Activated T-helper 1 cell treated with anti-CD3 and anti-CD28 coated beads, Interleukin-2, amount 50 U/mL, for 16 hours (primary cell): ENCODE data around the gene CLCN4.

ENCODE experiments used
- DNase-seq, 2 donors: peaks; one replicate each; pipeline ENCODE4 v3.0.0-alpha.2; 2020; ENCODE audit warnings: low read depth in 1 of 2, low spot score in 1 of 2

Gene CLCN4

DNA sequence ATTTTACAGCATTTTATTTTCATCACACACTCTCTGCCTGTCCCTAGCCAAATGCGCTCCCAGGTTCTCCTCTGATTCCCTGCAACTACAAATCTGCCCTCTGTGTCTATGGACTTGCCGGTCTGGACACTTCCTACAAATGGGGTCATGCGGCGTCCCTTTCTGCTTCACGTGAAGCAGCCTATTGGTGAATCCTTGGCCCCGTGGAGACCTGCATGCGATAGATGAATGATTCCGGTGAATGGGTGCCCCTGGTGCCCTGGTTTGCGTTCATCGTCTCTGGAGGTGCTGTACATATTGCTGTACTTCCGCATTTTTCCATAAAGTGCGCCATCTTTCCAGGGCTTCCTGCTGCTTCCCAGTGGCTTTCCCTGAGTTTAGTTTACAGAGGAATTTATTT lies 27.5 kb upstream of the CLCN4 start:
- DNase-seq, result no peak

GRCh38 chrX:10130354-10130753 lies 26.4 kb upstream of the CLCN4 start:
- no peak for DNase-seq

GRCh38 chrX:10133980-10134676 lies 22.6 kb upstream of the CLCN4 start:
- DNase-seq, result no peak

DNA sequence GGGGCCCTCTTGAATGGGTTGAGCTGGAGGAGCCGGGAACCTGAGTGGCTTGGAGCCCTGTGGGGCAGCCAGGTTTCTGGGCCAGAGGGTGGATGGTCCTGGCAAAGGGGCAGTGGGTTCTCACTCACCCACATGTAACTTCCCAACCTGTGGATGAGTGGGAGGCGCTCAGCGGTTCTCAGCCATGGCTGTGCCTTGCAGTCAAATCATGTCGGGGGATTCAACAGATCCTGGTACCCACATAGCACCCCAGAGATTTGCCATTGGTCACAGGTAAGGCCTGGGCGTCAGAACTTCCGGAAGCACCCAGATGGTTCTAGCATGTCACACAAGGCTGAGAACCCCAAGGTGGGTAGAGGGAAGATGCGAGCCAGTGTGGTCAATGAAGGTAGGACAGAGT lies 21.9 kb upstream of the CLCN4 start:
- DNase-seq, result no peak

GRCh38 chrX:10135561-10136399 lies 21.0 kb upstream of the CLCN4 start:
- DNase-seq, result no peak

- no peak for DNase-seq
Observed at GRCh38 chrX:10138726-10139125, 18.0 kb upstream of the CLCN4 start.

DNA sequence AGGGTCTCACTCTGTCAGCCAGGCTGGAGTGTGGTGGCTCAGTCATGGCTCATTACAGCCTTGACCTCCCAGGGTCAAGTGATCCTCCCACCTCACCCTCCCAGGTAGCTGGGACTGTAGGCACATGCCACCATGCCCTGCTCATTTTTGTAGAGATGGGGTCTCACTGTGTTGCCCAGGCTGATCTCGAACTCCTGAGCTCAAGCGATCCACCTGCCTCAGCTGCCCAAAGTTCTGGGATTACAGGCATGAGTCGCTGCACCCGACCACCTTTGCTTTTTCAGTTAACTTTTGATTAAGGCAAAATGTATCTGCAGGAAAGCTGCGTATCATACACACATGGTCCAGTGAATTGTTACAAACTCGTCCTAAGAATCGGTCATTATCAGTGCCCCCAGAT lies 16.5 kb upstream of the CLCN4 start:
- DNase-seq, result no peak

DNA sequence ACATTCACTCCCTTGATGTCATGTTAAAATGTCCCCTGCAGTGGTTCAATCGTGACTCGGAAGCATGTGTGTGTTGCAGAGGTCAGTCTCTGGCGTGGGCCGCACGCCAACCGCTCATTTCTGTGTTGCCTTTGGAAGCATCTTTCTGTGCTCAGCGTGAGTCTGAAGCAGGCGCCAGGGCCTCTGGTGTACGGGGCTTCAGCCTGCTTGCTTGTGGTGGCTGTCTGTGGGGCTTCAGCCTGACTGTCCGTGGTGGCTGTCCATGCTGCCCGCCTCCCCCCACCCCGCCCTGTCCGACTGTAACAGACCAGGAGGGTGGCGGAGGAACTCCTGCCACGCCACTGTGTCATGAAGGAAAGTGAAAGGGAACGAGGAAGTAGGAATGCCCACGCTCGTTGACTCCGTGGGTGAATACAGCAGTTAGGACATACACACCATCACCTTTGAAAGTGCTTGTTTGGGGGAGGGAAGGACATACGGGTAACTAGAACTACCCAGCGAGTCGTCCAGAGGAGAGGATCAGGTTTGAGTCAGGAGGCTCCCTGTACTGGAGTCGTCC lies 14.7 kb upstream of the CLCN4 start:
- DNase-seq, result no peak

GRCh38 chrX:10143071-10143983 lies 13.4 kb upstream of the CLCN4 start:
- no peak for DNase-seq

DNA sequence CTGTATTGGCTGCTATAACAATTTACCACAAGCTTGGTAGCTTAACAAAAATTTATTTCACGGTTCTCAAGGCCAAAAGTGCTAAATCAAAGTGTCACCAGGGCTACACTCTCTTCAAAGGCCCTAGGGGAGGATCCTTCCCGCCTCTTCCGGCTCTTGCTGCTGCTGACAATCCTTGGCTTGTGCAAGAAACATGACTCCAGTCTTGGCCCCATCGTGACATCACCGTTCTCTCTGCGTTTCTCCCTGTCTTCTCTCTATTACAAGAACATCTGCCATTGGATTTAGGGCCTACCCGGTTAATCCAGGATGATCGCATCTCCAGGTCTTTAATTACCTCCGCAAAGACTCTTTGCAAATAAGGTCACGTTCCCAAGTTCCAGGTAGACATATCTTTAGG lies 10.4 kb upstream of the CLCN4 start:
- DNase-seq, result no peak

- no peak for DNase-seq
Observed at GRCh38 chrX:10152086-10152485, 4.7 kb upstream of the CLCN4 start.

DNA sequence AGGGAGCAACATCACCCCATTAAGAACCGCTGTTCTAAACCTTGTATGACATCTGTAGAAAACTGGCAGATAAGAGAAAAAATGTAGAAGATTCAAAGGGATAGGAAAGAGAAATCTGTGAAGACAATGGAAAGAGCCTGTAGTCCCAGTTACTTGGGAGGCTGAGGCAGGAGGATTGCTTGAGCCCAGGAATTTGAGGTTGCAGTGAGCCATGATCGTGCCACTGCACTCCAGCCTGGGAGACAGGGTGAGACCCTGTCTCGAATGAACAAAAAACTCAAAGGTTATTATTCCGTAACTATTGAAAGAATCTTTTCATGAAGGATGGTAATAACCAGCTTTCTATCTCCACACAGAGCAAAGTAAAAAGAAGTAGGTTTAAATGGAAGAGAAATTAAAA lies 1.6 kb upstream of the CLCN4 start:
- no peak for DNase-seq

GRCh38 chrX:10157032-10157341 lies 212 bp downstream of the CLCN4 start:
- no peak for DNase-seq

- no peak for DNase-seq
Observed at GRCh38 chrX:10157543-10157942, 768 bp downstream of the CLCN4 start.

DNA sequence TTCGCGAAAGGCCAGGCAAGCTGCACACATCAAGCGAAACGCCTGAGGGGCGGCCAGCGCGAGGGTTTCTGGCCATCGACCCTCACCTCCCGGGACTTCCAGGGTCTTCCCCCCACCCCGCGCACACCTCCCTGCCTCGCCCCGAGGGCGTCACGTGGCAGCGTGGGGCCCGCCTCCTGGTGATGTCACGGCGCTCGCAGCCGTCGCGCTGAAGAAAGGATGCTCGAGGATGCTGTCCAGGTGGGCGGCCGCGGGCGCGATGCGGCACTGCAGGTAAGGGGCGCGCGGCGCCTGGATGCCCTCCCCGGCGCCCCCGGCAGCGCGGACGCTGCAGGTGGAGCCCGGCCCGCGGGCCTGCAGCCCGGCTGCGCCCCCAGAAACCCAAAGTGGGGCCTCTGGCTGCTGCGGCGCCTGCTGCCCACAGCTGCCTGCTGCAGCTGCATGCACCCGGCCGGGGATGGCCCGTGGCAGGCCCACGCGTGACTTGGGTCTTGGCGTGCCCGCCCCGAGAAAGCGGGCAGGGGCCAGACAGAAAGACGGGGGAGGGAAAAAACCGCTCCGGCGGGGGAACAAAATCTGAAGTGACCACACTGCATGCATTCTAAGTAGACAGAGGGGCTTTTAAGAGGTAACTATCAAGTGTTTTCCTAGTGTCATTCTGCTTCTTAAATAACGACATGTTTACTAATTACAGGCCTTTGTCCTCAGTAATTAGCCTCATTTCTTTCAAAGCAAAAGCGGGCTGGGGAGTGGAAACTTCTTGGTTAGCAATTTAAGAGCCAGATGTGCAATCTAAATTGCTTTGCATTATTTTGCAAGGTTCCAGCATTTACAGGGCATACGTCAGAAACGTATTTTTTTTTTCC lies 1.7 kb downstream of the CLCN4 start:
- DNase-seq, result no peak

GRCh38 chrX:10159145-10159468 lies 2.3 kb downstream of the CLCN4 start:
- DNase-seq, result no peak

DNA sequence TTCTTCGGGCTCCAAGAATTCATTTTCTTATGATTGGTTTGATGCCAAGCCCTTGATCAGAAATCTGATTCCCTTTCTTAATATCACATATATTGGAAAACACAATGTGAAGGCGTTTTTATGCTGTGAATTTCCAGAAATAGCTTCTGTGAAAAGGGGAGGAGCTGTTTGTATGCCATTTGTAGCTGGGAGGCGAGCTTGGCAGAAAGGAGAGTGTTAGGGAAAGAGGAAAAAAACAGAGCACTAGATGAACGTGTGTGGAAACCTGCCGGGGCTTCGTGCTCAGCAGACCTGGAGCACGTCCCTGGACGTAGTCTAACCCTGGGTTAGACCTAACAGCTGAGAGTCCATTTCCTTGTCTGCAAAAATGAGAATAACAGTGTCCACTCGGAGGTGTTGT lies 3.4 kb downstream of the CLCN4 start:
- no peak for DNase-seq

GRCh38 chrX:10163031-10163430 lies 6.3 kb downstream of the CLCN4 start:
- no peak for DNase-seq

DNA sequence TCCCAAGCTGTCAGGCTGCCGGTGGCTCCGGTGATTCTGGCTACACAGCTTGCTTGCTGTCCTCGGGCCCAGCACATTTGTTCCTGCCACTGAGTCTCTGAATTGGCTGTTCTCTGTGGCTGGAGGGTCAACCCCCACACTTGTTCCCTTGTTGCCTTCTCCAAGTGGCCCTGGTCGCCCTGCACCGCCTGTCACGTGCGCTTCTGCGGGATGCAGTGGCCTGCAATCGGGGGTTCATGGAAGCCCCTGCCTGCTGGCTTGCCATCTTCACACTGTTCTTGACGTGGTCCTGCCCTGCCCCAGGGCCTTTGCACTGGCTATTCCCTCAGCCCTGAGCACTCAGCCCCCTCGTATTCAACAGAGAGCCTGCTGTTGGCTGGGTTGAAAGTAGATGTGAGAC lies 8.1 kb downstream of the CLCN4 start:
- no peak for DNase-seq

DNA sequence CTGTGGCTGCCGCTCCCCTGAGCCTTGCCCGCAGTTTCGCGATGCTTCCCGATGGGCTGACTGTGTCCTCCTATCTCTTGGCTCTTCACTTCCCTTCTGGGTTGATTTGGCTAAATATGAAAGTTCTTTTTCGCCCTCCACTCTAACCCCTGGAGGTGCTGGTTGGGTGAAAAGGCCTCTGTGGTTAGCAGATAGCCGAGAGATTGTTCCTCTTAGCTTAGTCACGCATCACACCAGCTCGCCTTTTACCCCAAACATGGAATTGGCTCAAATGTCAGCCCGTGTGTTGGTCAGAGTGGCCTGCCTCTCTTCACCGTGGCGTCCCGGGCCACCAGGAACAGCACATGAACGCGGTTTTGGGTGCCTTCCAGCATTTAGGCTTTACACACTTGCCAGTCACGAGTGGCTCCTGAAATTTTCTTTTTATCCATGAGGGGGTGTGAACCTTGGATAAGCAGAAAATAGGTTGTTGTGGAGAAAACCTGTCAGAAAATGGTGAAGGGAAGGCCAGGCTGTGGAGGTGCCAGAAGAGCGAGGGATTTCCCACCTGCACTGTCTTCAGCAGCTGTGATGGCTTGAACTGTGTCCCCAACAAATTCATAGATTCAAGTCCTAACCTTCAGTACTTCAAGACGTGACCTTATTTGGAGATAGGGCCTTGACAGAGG lies 8.9 kb downstream of the CLCN4 start:
- no peak for DNase-seq
